ENCODE data around the gene LRRK2.
"Not testable (repeated sequence)": the region's sequence is repeated elsewhere in the genome, so short reads cannot be mapped to it uniquely, and the experiment has no call there.

LRRK2 gene

GRCh38 chr12:40248585-40249297, 23.9 kb downstream of the LRRK2 start:
- DNase-seq (ENCODE audit: low read depth) = no peak

- not testable (repeated sequence) for DNase-seq (ENCODE audit: low read depth)
Observed at GRCh38 chr12:40250652-40251051, 25.9 kb downstream of the LRRK2 start.

- no peak for DNase-seq (ENCODE audit: low read depth)
Observed at GRCh38 chr12:40253936-40254335, 29.1 kb downstream of the LRRK2 start.

- no peak for DNase-seq (ENCODE audit: low read depth)
Observed at GRCh38 chr12:40254455-40255085, 29.8 kb downstream of the LRRK2 start.

GRCh38 chr12:40258371-40258770, 33.6 kb downstream of the LRRK2 start:
- no peak for DNase-seq (ENCODE audit: low read depth)

GRCh38 chr12:40261937-40262336, 37.1 kb downstream of the LRRK2 start:
- no peak for DNase-seq (ENCODE audit: low read depth)

- DNase-seq (ENCODE audit: low read depth) = no peak
Observed at GRCh38 chr12:40262657-40263056, 37.9 kb downstream of the LRRK2 start.

GRCh38 chr12:40263616-40264409, 39.0 kb downstream of the LRRK2 start:
- DNase-seq (ENCODE audit: low read depth) = no peak

GRCh38 chr12:40271981-40272664, 47.3 kb downstream of the LRRK2 start:
- no peak for DNase-seq (ENCODE audit: low read depth)

GRCh38 chr12:40281791-40282364, 57.1 kb downstream of the LRRK2 start:
- DNase-seq (ENCODE audit: low read depth) = no peak

GRCh38 chr12:40286583-40286982, 61.8 kb downstream of the LRRK2 start:
- no peak for DNase-seq (ENCODE audit: low read depth)

- no peak for DNase-seq (ENCODE audit: low read depth)
Observed at GRCh38 chr12:40287369-40287975, 62.7 kb downstream of the LRRK2 start.

GRCh38 chr12:40292788-40293429, 68.1 kb downstream of the LRRK2 start:
- no peak for DNase-seq (ENCODE audit: low read depth)

- no peak for DNase-seq (ENCODE audit: low read depth)
Observed at GRCh38 chr12:40298341-40298740, 73.5 kb downstream of the LRRK2 start.

- no peak for DNase-seq (ENCODE audit: low read depth)
Observed at GRCh38 chr12:40300490-40300889, 75.7 kb downstream of the LRRK2 start.

GRCh38 chr12:40309001-40309400, 84.2 kb downstream of the LRRK2 start:
- DNase-seq (ENCODE audit: low read depth) = no peak

GRCh38 chr12:40310211-40310610, 85.4 kb downstream of the LRRK2 start:
- no peak for DNase-seq (ENCODE audit: low read depth)

GRCh38 chr12:40312196-40312595, 87.4 kb downstream of the LRRK2 start:
- no peak for DNase-seq (ENCODE audit: low read depth)

GRCh38 chr12:40312982-40313576, 88.3 kb downstream of the LRRK2 start:
- no peak for DNase-seq (ENCODE audit: low read depth)

- no peak for DNase-seq (ENCODE audit: low read depth)
Observed at GRCh38 chr12:40313928-40314327, 89.1 kb downstream of the LRRK2 start.

GRCh38 chr12:40314927-40315326, 90.1 kb downstream of the LRRK2 start:
- no peak for DNase-seq (ENCODE audit: low read depth)
